NCI-H345 treated with DMSO at 0.1 percent for 48 hours (cell line): ENCODE measurements around the gene SOD3.

Experiments used
- DNase-seq: peaks from one replicate; lab custom pipeline; 2025; ENCODE audit not compliant: unreplicated experiment; lab: John Stamatoyannopoulos, UW

SOD3 gene

GRCh38 chr4:24840826-24841543, 45.6 kb downstream of the SOD3 start:
- DNase-seq = no peak

- DNase-seq = no peak
Observed at GRCh38 chr4:24842356-24842755, 47.0 kb downstream of the SOD3 start.

- no peak for DNase-seq
Observed at GRCh38 chr4:24843096-24843495, 47.7 kb downstream of the SOD3 start.

- DNase-seq = no peak
Observed at GRCh38 chr4:24845132-24845531, 49.8 kb downstream of the SOD3 start.

GRCh38 chr4:24845902-24846301, 50.5 kb downstream of the SOD3 start:
- DNase-seq = no peak

GRCh38 chr4:24846716-24847115, 51.3 kb downstream of the SOD3 start:
- no peak for DNase-seq

GRCh38 chr4:24849351-24849750, 54.0 kb downstream of the SOD3 start:
- no peak for DNase-seq

- no peak for DNase-seq
Observed at GRCh38 chr4:24849756-24850155, 54.4 kb downstream of the SOD3 start.
